Neuronal stem cell (in vitro differentiated cells): ENCODE measurements around the gene SGK1.
"Not testable (repeated sequence)": the region's sequence is repeated elsewhere in the genome, so short reads cannot be mapped to it uniquely, and the experiment has no call there.

Source experiments
- DNase-seq: peaks from one replicate; pipeline ENCODE4 v3.0.0-alpha.2; 2013; ENCODE audit warnings: low spot score
- H2AFZ ChIP-seq: one replicate; pipeline ENCODE4 v1.6.1; 2013; ENCODE audit warnings: mild to moderate bottlenecking, low read length, inconsistent platforms
- H2AK5ac ChIP-seq: 2 replicates; pipeline ENCODE4 v1.6.1; 2013; ENCODE audit warnings: low read depth, mild to moderate bottlenecking, inconsistent platforms, low read length, moderate library complexity, mixed read lengths
- H2BK120ac ChIP-seq: 2 replicates; pipeline ENCODE4 v1.6.1; 2013; ENCODE audit warnings: low read depth, mild to moderate bottlenecking, inconsistent platforms, low read length, moderate library complexity, mixed read lengths
- H2BK12ac ChIP-seq: one replicate; pipeline ENCODE4 v1.6.1; 2013; ENCODE audit warnings: low read length, inconsistent platforms
- H2BK15ac ChIP-seq: 2 replicates; pipeline ENCODE4 v1.6.1; 2013; ENCODE audit warnings: mild to moderate bottlenecking, low read length, inconsistent platforms, mixed read lengths
- H2BK5ac ChIP-seq: one replicate; pipeline ENCODE4 v1.6.1; 2013; ENCODE audit warnings: inconsistent platforms, mild to moderate bottlenecking, low read length, moderate library complexity
- H3K14ac ChIP-seq: one replicate; pipeline ENCODE4 v1.6.1; 2013; ENCODE audit warnings: low read length, inconsistent platforms
- H3K18ac ChIP-seq: 2 replicates; pipeline ENCODE4 v1.6.1; 2013; ENCODE audit warnings: low read length, inconsistent platforms
- H3K23ac ChIP-seq: 2 replicates; pipeline ENCODE4 v1.6.1; 2013; ENCODE audit warnings: low read depth, mild to moderate bottlenecking, mixed read lengths, low read length, inconsistent platforms; ENCODE audit not compliant: poor library complexity
- H3K27ac ChIP-seq: replicated peaks from 3 replicates; pipeline ENCODE4 v1.5.1; 2013; ENCODE audit warnings: low read length, inconsistent platforms
- H3K27me3 ChIP-seq, 3 experiments: 2 replicates each; pipeline ENCODE4 v1.6.1; 2013; ENCODE audit warnings: low read length in 3 of 3, mild to moderate bottlenecking in 2 of 3, inconsistent platforms in 1 of 3, low read depth in 1 of 3, mixed read lengths in 1 of 3, moderate library complexity in 1 of 3; ENCODE audit not compliant: control insufficient read depth in 3 of 3, insufficient read depth in 3 of 3
- H3K36me3 ChIP-seq, 2 donors: replicated peaks in 1 of 2; 2 replicates each; pipeline ENCODE4 v1.6.1; 2013; ENCODE audit warnings: low read length in 2 of 2; ENCODE audit not compliant: control insufficient read depth in 2 of 2, insufficient read depth in 2 of 2
- H3K4ac ChIP-seq: 2 replicates; pipeline ENCODE4 v1.6.1; 2013; ENCODE audit warnings: inconsistent platforms, mild to moderate bottlenecking, low read length, moderate library complexity
- H3K4me1 ChIP-seq, 2 donors: 1 replicate in 1 of 2; 2 replicates in 1 of 2; pipeline ENCODE4 v1.6.1; 2013; ENCODE audit warnings: low read length in 2 of 2, low read depth in 1 of 2; ENCODE audit not compliant: control insufficient read depth in 2 of 2, insufficient read depth in 1 of 2
- H3K4me2 ChIP-seq: one replicate; pipeline ENCODE4 v1.6.1; 2013; ENCODE audit warnings: mild to moderate bottlenecking, low read length, inconsistent platforms; ENCODE audit not compliant: insufficient read depth, poor library complexity, severe bottlenecking
- H3K4me3 ChIP-seq, 2 donors: 2 replicates each; pipeline ENCODE4 v1.5.1; 2013; ENCODE audit warnings: low read length in 2 of 2, mild to moderate bottlenecking in 2 of 2, inconsistent platforms in 1 of 2, moderate library complexity in 1 of 2
- H3K79me1 ChIP-seq: one replicate; pipeline ENCODE4 v1.6.1; 2013; ENCODE audit warnings: low read depth, mild to moderate bottlenecking, inconsistent platforms, low read length, moderate library complexity
- H3K9ac ChIP-seq: one replicate; pipeline ENCODE4 v1.6.1; 2013; ENCODE audit warnings: mild to moderate bottlenecking, low read depth, low read length, inconsistent platforms; ENCODE audit not compliant: poor library complexity
- H3K9me3 ChIP-seq, 2 donors: replicated peaks in 1 of 2; 2 replicates each; pipeline versions ENCODE3 to v1.6.1; 2013; ENCODE audit warnings: low read length in 2 of 2, mild to moderate bottlenecking in 2 of 2, inconsistent platforms in 1 of 2, low read depth in 1 of 2, mixed read lengths in 1 of 2, moderate library complexity in 1 of 2; ENCODE audit not compliant: control insufficient read depth in 2 of 2, insufficient read depth in 1 of 2
- H4K8ac ChIP-seq: one replicate; pipeline ENCODE4 v1.6.1; 2013; ENCODE audit warnings: low read depth, mild to moderate bottlenecking, inconsistent platforms, low read length, moderate library complexity
- H4K91ac ChIP-seq: one replicate; pipeline ENCODE4 v1.6.1; 2013; ENCODE audit warnings: low read length, low read depth, mild to moderate bottlenecking, inconsistent platforms; ENCODE audit not compliant: poor library complexity
- WGBS, 2 donors: extraction: QIAGEN DNeasy Blood & Tissue Kit; methylation state at CpG; one replicate each; pipeline ENCODE4 v1.1.7; 2013; ENCODE audit warnings: missing lambda C conversion rate in 2 of 2, mixed read lengths in 1 of 2; ENCODE audit not compliant: insufficient read length in 2 of 2, insufficient replicate concordance in 1 of 2; ENCODE audit errors: extremely low coverage in 2 of 2; 5-methylcytosine and 5-hydroxymethylcytosine counted together

The SGK1 gene

DNA sequence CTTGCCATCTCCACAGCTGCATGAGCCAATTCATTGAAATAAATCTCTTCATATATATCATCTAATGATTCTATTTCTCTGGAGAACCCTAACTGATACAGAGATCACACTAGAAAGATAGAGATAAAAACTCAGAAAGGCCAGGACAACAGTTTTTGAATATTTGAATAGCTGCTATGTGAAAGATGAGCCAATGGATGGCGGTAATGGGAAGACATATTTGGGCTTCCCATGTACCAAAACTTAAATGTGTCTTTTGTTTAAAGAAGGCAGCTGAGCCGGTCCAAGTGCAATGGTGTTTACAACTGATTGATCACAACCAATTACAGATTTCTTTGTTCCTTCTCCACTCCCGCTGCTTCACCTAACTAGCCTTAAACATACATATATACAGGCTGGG lies 35.1 kb downstream of the SGK1 start:
- Histone ChIP-seq H2AFZ (no peak overlapping the region), H3K14ac (no peak overlapping the region), H4K8ac (no peak overlapping the region), H3K36me3 (no peaks in the 10 kb centered on the region), H2BK5ac (no peak overlapping the region), H3K9ac (no peak overlapping the region), H3K18ac (no peak overlapping the region), H3K4ac (no peak overlapping the region), H3K4me3 (no peak overlapping the region), H2BK15ac (no peak overlapping the region), H3K27ac (no peak overlapping the region), H2AK5ac (no peak overlapping the region), H3K4me2 (no peak overlapping the region), H3K9me3 (no peaks in the 10 kb centered on the region), H3K23ac (no peak overlapping the region), H4K91ac (no peak overlapping the region), H3K4me1 (no peaks in the 10 kb centered on the region), H2BK12ac (no peak overlapping the region), H3K27me3 (no peaks in the 10 kb centered on the region), H2BK120ac (no peak overlapping the region), H3K79me1 (no peaks in the 10 kb centered on the region)
- DNase-seq, result no peak
- WGBS, 2 donors, result no CpG with 5 or more reads among the region's 3 CpGs

DNA sequence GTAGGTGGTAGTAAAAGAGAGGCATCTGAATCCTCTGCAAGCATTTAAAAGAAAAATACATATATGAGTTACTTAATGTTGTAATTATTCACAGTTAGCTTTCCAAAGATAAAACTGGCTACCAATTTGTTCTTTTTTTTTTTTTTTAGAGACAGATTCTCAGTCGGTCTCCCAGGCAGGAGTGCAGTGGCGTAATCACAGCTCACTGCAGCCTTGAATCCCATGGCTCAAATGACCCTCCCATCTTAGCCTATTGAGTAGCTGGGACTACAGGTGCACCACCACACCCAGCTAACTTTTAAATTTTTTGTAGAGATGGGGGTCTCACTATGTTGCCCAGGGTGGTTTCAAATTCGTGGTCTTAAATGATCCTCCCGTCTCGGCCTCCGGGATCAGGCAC lies 36.5 kb downstream of the SGK1 start:
- Histone ChIP-seq H3K4me2 (no peak overlapping the region), H4K8ac (no peak overlapping the region), H3K18ac (no peak overlapping the region), H2BK120ac (no peak overlapping the region), H3K9ac (no peak overlapping the region), H3K4me1 (no peaks in the 10 kb centered on the region), H3K36me3 (no peaks in the 10 kb centered on the region), H2BK15ac (no peak overlapping the region), H3K4me3 (no peak overlapping the region), H2AK5ac (no peak overlapping the region), H2BK5ac (no peak overlapping the region), H3K14ac (no peak overlapping the region), H4K91ac (no peak overlapping the region), H2BK12ac (no peak overlapping the region), H3K27ac (no peak overlapping the region), H3K27me3 (no peaks in the 10 kb centered on the region), H3K9me3 (no peaks in the 10 kb centered on the region), H2AFZ (no peak overlapping the region), H3K79me1 (no peaks in the 10 kb centered on the region), H3K23ac (no peak overlapping the region), H3K4ac (no peak overlapping the region)
- WGBS, 2 donors, result no CpG with 5 or more reads among the region's 6 CpGs
- DNase-seq, result no peak

DNA sequence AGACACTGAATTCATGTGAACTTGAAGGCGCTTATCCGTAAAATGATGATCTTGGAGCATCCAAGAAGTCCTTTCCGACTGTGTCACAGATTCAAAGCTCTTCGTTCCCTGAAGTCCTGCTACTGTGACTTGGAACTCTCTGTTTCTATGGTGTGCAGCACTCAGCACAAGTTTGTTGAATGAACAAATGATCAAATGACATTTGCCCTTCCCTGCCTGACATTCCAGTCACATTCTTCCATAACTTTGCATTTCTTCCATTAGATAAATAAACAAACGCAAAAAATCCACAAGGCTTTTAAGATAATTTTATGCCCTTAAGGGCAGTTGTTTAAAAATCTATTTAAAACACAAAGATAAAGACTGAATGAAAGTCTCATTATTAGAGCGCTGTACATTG lies 39.9 kb downstream of the SGK1 start:
- Histone ChIP-seq H3K9ac (no peak overlapping the region), H3K23ac (no peak overlapping the region), H2BK15ac (no peak overlapping the region), H3K4ac (no peak overlapping the region), H3K14ac (no peak overlapping the region), H2BK12ac (no peak overlapping the region), H3K18ac (no peak overlapping the region), H3K4me2 (no peak overlapping the region), H2BK5ac (no peak overlapping the region), H2AK5ac (no peak overlapping the region), H3K79me1 (no peaks in the 10 kb centered on the region), H2AFZ (no peak overlapping the region), H3K27me3 (no peaks in the 10 kb centered on the region), H3K9me3 (no peaks in the 10 kb centered on the region), H4K91ac (no peak overlapping the region), H2BK120ac (no peak overlapping the region), H4K8ac (no peak overlapping the region), H3K27ac (no peak overlapping the region), H3K4me3 (no peak overlapping the region), H3K36me3 (no peaks in the 10 kb centered on the region), H3K4me1 (no peaks in the 10 kb centered on the region)
- WGBS, 2 donors, result no CpG with 5 or more reads among the region's 6 CpGs
- DNase-seq, result no peak

DNA sequence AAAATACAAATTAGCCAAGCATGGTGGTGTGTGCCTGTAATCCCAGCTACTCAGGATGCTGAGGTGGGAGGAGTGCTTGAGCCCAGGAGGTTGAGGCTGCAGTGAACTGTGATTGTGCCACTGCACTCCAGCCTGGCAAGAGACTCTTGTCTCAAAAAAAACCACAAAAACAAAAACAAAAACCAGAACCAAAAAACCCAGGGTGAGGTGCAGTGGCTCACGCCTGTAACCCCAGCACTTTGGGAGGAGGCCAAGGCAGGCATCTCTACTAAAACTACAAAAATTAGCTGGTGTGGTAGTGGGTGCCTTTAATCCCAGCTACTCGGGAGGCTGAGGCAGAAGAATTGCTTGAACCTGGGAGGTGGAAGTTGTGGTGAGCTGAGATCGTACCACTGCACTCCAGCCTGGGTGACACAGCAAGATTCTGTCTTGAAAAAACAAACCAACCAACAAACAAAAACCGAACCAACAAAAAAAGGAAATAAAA lies 41.0 kb downstream of the SGK1 start:
- not testable (repeated sequence) for H3K79me1 ChIP-seq, H3K18ac ChIP-seq, H3K9me3 ChIP-seq, H2BK12ac ChIP-seq, H2BK120ac ChIP-seq, H3K27ac ChIP-seq, H2AK5ac ChIP-seq, H4K8ac ChIP-seq, H2AFZ ChIP-seq, H3K36me3 ChIP-seq, H4K91ac ChIP-seq, H3K9ac ChIP-seq, H3K4ac ChIP-seq, H3K4me3 ChIP-seq, H3K4me1 ChIP-seq, H2BK15ac ChIP-seq, H3K23ac ChIP-seq, H2BK5ac ChIP-seq, H3K14ac ChIP-seq, DNase-seq, H3K4me2 ChIP-seq, H3K27me3 ChIP-seq
- no CpG with 5 or more reads among the region's 4 CpGs for WGBS, 2 donors
